Keratinocyte (primary cell): Measurements from ENCODE around the gene ADIPOR2. TPM values are rescaled to one million over a fixed set of nuclear protein-coding genes. Genes with fewer than 3 reads are reported as not detected.

Source experiments
- DNase-seq: peaks from one replicate; pipeline ENCODE4 v3.0.0-alpha.2; 2011; ENCODE audit warnings: low read depth, missing footprints, low spot score
- FAIRE-seq: peaks from 2 replicates; lab custom pipeline; 2011; peaks lifted over from hg19 to GRCh38; lab: Jason Lieb, UNC
- H2AFZ ChIP-seq: 2 replicates; pipeline ENCODE4 v1.6.0; 2012; ENCODE audit warnings: low read length, control low read depth, inconsistent platforms; ENCODE audit not compliant: control insufficient read depth
- H3K27ac ChIP-seq: 2 replicates; pipeline ENCODE4 v1.5.1; 2011; ENCODE audit warnings: low read length; ENCODE audit not compliant: control insufficient read depth, insufficient read depth
- H3K27me3 ChIP-seq: 3 replicates; pipeline ENCODE4 v1.6.0; 2011; ENCODE audit warnings: low read length; ENCODE audit not compliant: control insufficient read depth, insufficient read depth; ENCODE audit errors: extremely low read depth
- H3K36me3 ChIP-seq, 2 experiments: 2 replicates in 1 of 2; 3 replicates in 1 of 2; pipeline ENCODE4 v1.5.1; 2011; ENCODE audit warnings: low read length in 2 of 2, mild to moderate bottlenecking in 1 of 2; ENCODE audit not compliant: control insufficient read depth in 2 of 2, insufficient read depth in 2 of 2; ENCODE audit errors: extremely low read depth in 1 of 2
- H3K4me1 ChIP-seq: 3 replicates; pipeline ENCODE4 v1.5.1; 2011; ENCODE audit warnings: low read length; ENCODE audit not compliant: control insufficient read depth, insufficient read depth; ENCODE audit errors: extremely low read depth
- H3K4me2 ChIP-seq: 3 replicates; pipeline ENCODE4 v1.6.0; 2011; ENCODE audit warnings: low read depth, low read length; ENCODE audit not compliant: control insufficient read depth, insufficient read depth; ENCODE audit errors: extremely low read depth
- H3K4me3 ChIP-seq, 3 experiments: fragments of 200-600 bp in 1 of 3; sonication (generic) in 1 of 3; 2 replicates in 2 of 3; 3 replicates in 1 of 3; pipeline ENCODE4 v1.5.1; 2011 to 2016; ENCODE audit warnings: low read length in 3 of 3, mild to moderate bottlenecking in 3 of 3, control low read depth in 2 of 3, inconsistent platforms in 1 of 3, low read depth in 1 of 3, mixed read lengths in 1 of 3, mixed run types in 1 of 3, moderate library complexity in 1 of 3; ENCODE audit not compliant: control insufficient read depth in 2 of 3, insufficient read depth in 2 of 3; ENCODE audit errors: extremely low read depth in 1 of 3
- H3K79me2 ChIP-seq: 2 replicates; pipeline ENCODE4 v1.6.0; 2012; ENCODE audit warnings: low read length; ENCODE audit not compliant: control insufficient read depth, insufficient read depth
- H3K9ac ChIP-seq: 3 replicates; pipeline ENCODE4 v1.6.0; 2011; ENCODE audit warnings: low read length; ENCODE audit not compliant: control insufficient read depth, insufficient read depth; ENCODE audit errors: extremely low read depth
- H3K9me1 ChIP-seq: 3 replicates; pipeline ENCODE4 v1.6.0; 2011; ENCODE audit warnings: low read length; ENCODE audit not compliant: control insufficient read depth, insufficient read depth; ENCODE audit errors: extremely low read depth
- H3K9me3 ChIP-seq: 2 replicates; pipeline ENCODE4 v1.5.1; 2012; ENCODE audit warnings: low read depth, low read length; ENCODE audit not compliant: control insufficient read depth
- H4K20me1 ChIP-seq: 3 replicates; pipeline ENCODE4 v1.6.0; 2011; ENCODE audit warnings: low read length; ENCODE audit not compliant: control insufficient read depth, insufficient read depth; ENCODE audit errors: extremely low read depth
- EZH2 ChIP-seq: IDR thresholded peaks from one replicate; pipeline ENCODE4 v1.6.1; 2012; ENCODE audit warnings: inconsistent platforms, mild to moderate bottlenecking, low read length, moderate library complexity
- dilution Hi-C: fragments of 300-500 bp; cut with MboI; formaldehyde crosslinking; loops from one replicate; pipeline ENCODE4 v1.7.0; 2020; ENCODE audit warnings: low sequenced_read_pairs; ENCODE audit not compliant: extremely low pct_ligation_motif_present
- polyA plus RNA-seq, 5 experiments: library from polyadenylated mRNA; depleted of rRNA in 3 of 5; stranded (reverse) in 3 of 5; stranded (forward) in 1 of 5; unstranded in 1 of 5; fragments of >200 nt; gene quantifications; 1 replicate in 1 of 5; 2 replicates in 3 of 5; 3 replicates in 1 of 5; pipeline versions ENCODE4 v1.2.1 to v1.2.3, GENCODE V29; 2011 to 2012; ENCODE audit warnings: missing spikeins in 2 of 5, low read depth in 1 of 5, low replicate concordance in 1 of 5
- TF ChIP-seq, protein P1 (sequence below), 3 experiments: IDR thresholded peaks in 1 of 3; conservative IDR thresholded peaks in 1 of 3; optimal IDR thresholded peaks in 1 of 3; 2 replicates in 2 of 3; 3 replicates in 1 of 3; pipeline versions ENCODE3 to v1.5.1; 2011; ENCODE audit warnings: low read length in 3 of 3, mild to moderate bottlenecking in 3 of 3, moderate library complexity in 2 of 3, control low read depth in 1 of 3, inconsistent platforms in 1 of 3; ENCODE audit not compliant: insufficient read depth in 2 of 3; ENCODE audit errors: extremely low read depth in 1 of 3

Gene ADIPOR2
- polyA plus RNA-seq, 1 donor (not counting 4 experiments of a cell fraction or from before 2014, with no cell fraction given) = 59.4 TPM

GRCh38 chr12:1660304-1661187 lies 30.3 kb upstream of the ADIPOR2 start:
- H3K4me2 ChIP-seq = peak overlapping the region; percentile 46
- no peaks in the 10 kb centered on the region for H4K20me1 ChIP-seq
- H3K27me3 ChIP-seq = no peaks in the 10 kb centered on the region
- H3K79me2 ChIP-seq = no peaks in the 10 kb centered on the region
- dilution Hi-C loops = no loop called here
- peak overlapping the region; percentile 48 for H3K9ac ChIP-seq
- H3K9me3 ChIP-seq = no peaks in the 10 kb centered on the region
- peak overlapping the region; percentile 89 for H3K27ac ChIP-seq
- peak; percentile 84 for DNase-seq
- H3K9me1 ChIP-seq = no peaks in the 10 kb centered on the region
- TF ChIP-seq, protein P1, sequence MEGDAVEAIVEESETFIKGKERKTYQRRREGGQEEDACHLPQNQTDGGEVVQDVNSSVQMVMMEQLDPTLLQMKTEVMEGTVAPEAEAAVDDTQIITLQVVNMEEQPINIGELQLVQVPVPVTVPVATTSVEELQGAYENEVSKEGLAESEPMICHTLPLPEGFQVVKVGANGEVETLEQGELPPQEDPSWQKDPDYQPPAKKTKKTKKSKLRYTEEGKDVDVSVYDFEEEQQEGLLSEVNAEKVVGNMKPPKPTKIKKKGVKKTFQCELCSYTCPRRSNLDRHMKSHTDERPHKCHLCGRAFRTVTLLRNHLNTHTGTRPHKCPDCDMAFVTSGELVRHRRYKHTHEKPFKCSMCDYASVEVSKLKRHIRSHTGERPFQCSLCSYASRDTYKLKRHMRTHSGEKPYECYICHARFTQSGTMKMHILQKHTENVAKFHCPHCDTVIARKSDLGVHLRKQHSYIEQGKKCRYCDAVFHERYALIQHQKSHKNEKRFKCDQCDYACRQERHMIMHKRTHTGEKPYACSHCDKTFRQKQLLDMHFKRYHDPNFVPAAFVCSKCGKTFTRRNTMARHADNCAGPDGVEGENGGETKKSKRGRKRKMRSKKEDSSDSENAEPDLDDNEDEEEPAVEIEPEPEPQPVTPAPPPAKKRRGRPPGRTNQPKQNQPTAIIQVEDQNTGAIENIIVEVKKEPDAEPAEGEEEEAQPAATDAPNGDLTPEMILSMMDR (optimal IDR thresholded peaks at IDR 0.05 in 1 of 3, IDR thresholded peaks at IDR 0.05 in 1 of 3, conservative IDR thresholded peaks at IDR 0.05 in 1 of 3; ENCODE audit: extremely low read depth in 1 of 3, insufficient read depth in 2 of 3, low read length in 3 of 3) = no peak
- no peak for TF ChIP-seq EZH2
- no peak overlapping the region for H3K4me3 ChIP-seq
- peaks cover 15% of the 10 kb centered on the region for H3K4me1 ChIP-seq
- H2AFZ ChIP-seq = peak overlapping the region; percentile 40
- peak; percentile 99 for FAIRE-seq
- H3K36me3 ChIP-seq = no peaks in the 10 kb centered on the region

GRCh38 chr12:1661553-1662335 lies 29.1 kb upstream of the ADIPOR2 start:
- no peak overlapping the region for H2AFZ ChIP-seq

More at GRCh38 chr12:1661553-1662335, 29.1 kb upstream of the ADIPOR2 start:
- DNase-seq (peak; percentile 49), FAIRE-seq (no peak)
- Histone ChIP-seq H3K9me1 (no peaks in the 10 kb centered on the region), H3K4me2 (peak overlapping the region; percentile 27), H3K4me3 (peak overlapping the region in 1 of 3 experiments; percentile 28), H3K27ac (peak overlapping the region; percentile 56), H4K20me1 (no peaks in the 10 kb centered on the region), H3K79me2 (no peaks in the 10 kb centered on the region), H3K4me1 (peaks cover 15% of the 10 kb centered on the region), H3K9ac (peak overlapping the region; percentile 52), H3K36me3 (no peaks in the 10 kb centered on the region), H3K9me3 (no peaks in the 10 kb centered on the region), H3K27me3 (no peaks in the 10 kb centered on the region)
- dilution Hi-C loops = no loop called here
- TF ChIP-seq, protein P1 (optimal IDR thresholded peaks at IDR 0.05 in 1 of 3, IDR thresholded peaks at IDR 0.05 in 1 of 3, conservative IDR thresholded peaks at IDR 0.05 in 1 of 3; ENCODE audit: extremely low read depth in 1 of 3, insufficient read depth in 2 of 3, low read length in 3 of 3) = no peak
- TF ChIP-seq EZH2 = no peak
